MM.1S (cell line): ENCODE measurements around the gene LRRC15.

Source experiments
- DNase-seq: peaks from one replicate; pipeline ENCODE4 v3.0.0-alpha.2; 2015
- H2AFZ ChIP-seq: fragments of 300-600 bp; sonication (generic); 2 replicates; pipeline ENCODE4 v1.6.0; 2016; ENCODE audit warnings: antibody characterized with exemption, low read length
- H3F3A ChIP-seq: fragments of 300-600 bp; sonication (generic); 2 replicates; pipeline ENCODE4 v1.6.1; 2016; ENCODE audit warnings: mild to moderate bottlenecking, antibody characterized with exemption, low read length, moderate library complexity, mixed read lengths; ENCODE audit not compliant: insufficient read depth
- H3K27ac ChIP-seq: fragments of 300-600 bp; sonication (generic); 2 replicates; pipeline ENCODE4 v1.5.1; 2016; ENCODE audit warnings: mild to moderate bottlenecking, low read length
- H3K27me3 ChIP-seq: fragments of 300-600 bp; sonication (generic); replicated peaks from 2 replicates; pipeline ENCODE4 v1.6.0; 2016; ENCODE audit warnings: low read length; ENCODE audit not compliant: insufficient read depth
- H3K36me3 ChIP-seq: fragments of 300-600 bp; sonication (generic); replicated peaks from 2 replicates; pipeline ENCODE4 v1.6.1; 2016; ENCODE audit warnings: mild to moderate bottlenecking, low read length, mixed read lengths; ENCODE audit not compliant: insufficient read depth
- H3K4me1 ChIP-seq: fragments of 300-600 bp; sonication (generic); 2 replicates; pipeline ENCODE4 v1.6.1; 2016; ENCODE audit warnings: low read length, mixed read lengths
- H3K4me2 ChIP-seq: fragments of 300-600 bp; sonication (generic); 2 replicates; pipeline ENCODE4 v1.6.0; 2016; ENCODE audit warnings: low read depth, low read length
- H3K4me3 ChIP-seq: fragments of 300-600 bp; sonication (generic); 2 replicates; pipeline ENCODE4 v1.5.1; 2016; ENCODE audit warnings: low read length, mixed read lengths
- H3K79me2 ChIP-seq: fragments of 300-600 bp; sonication (generic); 2 replicates; pipeline ENCODE4 v1.6.1; 2016; ENCODE audit warnings: mixed run types, low read length, mixed read lengths
- H3K9ac ChIP-seq: fragments of 300-600 bp; sonication (generic); 2 replicates; pipeline ENCODE4 v1.6.1; 2016; ENCODE audit warnings: low read length, mixed read lengths
- H3K9me2 ChIP-seq: fragments of 300-600 bp; sonication (generic); replicated peaks from 2 replicates; pipeline ENCODE4 v1.6.1; 2016; ENCODE audit warnings: mild to moderate bottlenecking, low read length, mixed read lengths; ENCODE audit not compliant: insufficient read depth
- H3K9me3 ChIP-seq: fragments of 300-600 bp; sonication (generic); replicated peaks from 2 replicates; pipeline ENCODE4 v1.6.1; 2016; ENCODE audit warnings: mild to moderate bottlenecking, low read length, mixed read lengths; ENCODE audit not compliant: insufficient read depth
- H4K20me1 ChIP-seq: fragments of 300-600 bp; sonication (generic); 2 replicates; pipeline ENCODE4 v1.6.1; 2016; ENCODE audit warnings: mild to moderate bottlenecking, low read length, moderate library complexity, mixed read lengths; ENCODE audit not compliant: insufficient read depth
- EZH2 ChIP-seq: fragments of 300-600 bp; sonication (generic); optimal IDR thresholded peaks from 2 replicates; pipeline ENCODE3; 2017; ENCODE audit warnings: low read depth, mild to moderate bottlenecking, antibody characterized with exemption, low read length, mixed read lengths
- EZH2phosphoT487 ChIP-seq: fragments of 300-600 bp; sonication (generic); IDR thresholded peaks from 2 replicates; pipeline ENCODE4 v1.6.1; 2018; ENCODE audit warnings: antibody characterized with exemption, low read length
- TF ChIP-seq, protein P1 (sequence below): fragments of 300-600 bp; sonication (generic); IDR thresholded peaks from 2 replicates; pipeline ENCODE4 v1.5.1; 2016; ENCODE audit warnings: antibody characterized with exemption, low read length, mixed read lengths

The LRRC15 gene

DNA sequence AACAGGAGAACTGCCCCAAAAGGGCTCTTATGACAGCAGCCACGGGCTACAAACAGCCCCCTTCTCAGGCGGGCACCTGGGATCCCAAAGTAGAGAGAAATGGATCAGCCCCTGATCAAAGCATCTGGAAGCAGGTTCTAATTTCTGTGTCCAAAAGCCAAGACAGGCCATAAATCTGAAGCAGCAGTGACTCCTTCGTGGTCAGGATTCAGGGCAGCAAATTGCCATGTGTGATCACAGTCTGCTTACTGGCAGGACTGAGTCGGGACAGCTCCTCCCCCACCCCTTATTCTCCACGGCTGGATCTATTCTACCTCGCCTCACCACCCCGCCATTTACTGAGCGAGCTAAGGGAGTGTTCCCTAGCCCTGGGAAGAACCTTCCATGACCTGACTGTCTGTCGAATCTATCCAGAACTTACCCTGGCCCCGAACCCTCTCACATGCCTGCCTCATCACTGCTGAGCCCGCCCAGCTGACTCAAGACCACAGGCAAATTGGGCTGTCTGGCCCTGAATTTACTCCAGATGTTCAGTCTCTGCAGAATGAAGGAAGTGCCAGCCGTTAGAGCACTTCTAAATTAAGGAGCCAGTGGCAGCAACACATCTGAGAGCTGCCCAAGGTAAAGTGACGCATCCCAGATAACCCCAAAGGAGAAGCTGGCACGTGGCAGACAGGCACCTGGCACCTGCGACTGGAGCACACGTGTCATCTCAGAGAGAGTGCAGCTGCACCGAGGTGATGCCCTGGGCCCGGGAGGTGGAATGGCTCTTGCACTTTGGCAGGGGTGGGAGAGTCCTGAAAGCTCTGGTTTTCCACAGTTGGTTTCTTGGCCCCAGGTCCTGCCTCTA lies 1.3 kb downstream of the LRRC15 start:
- H3K9me2 ChIP-seq: no peaks in the 10 kb centered on the region
- H3K4me2 ChIP-seq: no peak overlapping the region
- TF ChIP-seq EZH2: no peak
- TF ChIP-seq, protein P1, sequence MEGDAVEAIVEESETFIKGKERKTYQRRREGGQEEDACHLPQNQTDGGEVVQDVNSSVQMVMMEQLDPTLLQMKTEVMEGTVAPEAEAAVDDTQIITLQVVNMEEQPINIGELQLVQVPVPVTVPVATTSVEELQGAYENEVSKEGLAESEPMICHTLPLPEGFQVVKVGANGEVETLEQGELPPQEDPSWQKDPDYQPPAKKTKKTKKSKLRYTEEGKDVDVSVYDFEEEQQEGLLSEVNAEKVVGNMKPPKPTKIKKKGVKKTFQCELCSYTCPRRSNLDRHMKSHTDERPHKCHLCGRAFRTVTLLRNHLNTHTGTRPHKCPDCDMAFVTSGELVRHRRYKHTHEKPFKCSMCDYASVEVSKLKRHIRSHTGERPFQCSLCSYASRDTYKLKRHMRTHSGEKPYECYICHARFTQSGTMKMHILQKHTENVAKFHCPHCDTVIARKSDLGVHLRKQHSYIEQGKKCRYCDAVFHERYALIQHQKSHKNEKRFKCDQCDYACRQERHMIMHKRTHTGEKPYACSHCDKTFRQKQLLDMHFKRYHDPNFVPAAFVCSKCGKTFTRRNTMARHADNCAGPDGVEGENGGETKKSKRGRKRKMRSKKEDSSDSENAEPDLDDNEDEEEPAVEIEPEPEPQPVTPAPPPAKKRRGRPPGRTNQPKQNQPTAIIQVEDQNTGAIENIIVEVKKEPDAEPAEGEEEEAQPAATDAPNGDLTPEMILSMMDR: no peak
- TF ChIP-seq EZH2phosphoT487: no peak
- no peaks in the 10 kb centered on the region for H3K9me3 ChIP-seq
- no peaks in the 10 kb centered on the region for H3F3A ChIP-seq
- DNase-seq: no peak
- no peaks in the 10 kb centered on the region for H3K36me3 ChIP-seq
- no peak overlapping the region for H3K4me3 ChIP-seq
- H4K20me1 ChIP-seq: no peaks in the 10 kb centered on the region
- H3K9ac ChIP-seq: no peak overlapping the region
- H3K4me1 ChIP-seq: no peaks in the 10 kb centered on the region
- peaks cover 28% of the 10 kb centered on the region for H3K27me3 ChIP-seq
- H3K79me2 ChIP-seq: no peaks in the 10 kb centered on the region
- no peak overlapping the region for H2AFZ ChIP-seq
- no peak overlapping the region for H3K27ac ChIP-seq

DNA sequence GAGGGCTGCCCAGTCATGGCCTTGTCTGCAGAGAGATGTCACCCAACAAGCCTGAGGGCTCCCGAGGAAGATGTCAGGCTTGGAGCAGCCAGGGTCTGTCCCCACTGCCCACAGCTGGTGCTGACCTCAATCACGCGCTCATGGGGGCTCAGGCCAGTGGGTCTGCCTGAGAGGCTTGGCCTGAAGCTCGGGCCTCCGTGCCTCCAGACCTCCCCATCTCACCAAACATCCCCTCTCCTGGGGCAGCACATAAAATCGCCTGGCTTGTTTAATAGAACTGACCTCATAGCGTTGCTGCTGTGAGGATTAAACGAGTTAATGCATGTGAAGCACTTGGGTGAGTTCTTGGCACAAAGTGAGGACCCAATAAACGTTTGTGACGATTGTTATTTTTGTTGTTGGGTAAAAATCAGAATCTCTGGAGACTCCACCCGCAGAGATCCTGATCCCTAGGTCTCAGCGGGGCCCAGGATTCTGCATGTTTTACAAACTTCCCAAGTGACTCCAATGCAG lies 3.5 kb downstream of the LRRC15 start:
- H4K20me1 ChIP-seq: no peaks in the 10 kb centered on the region
- H3K27ac ChIP-seq: no peak overlapping the region
- H3K27me3 ChIP-seq: peaks cover 30% of the 10 kb centered on the region
- no peak overlapping the region for H3K4me2 ChIP-seq
- no peaks in the 10 kb centered on the region for H3K9me3 ChIP-seq
- no peaks in the 10 kb centered on the region for H3K4me1 ChIP-seq
- H3K4me3 ChIP-seq: no peak overlapping the region
- no peak for DNase-seq
- no peaks in the 10 kb centered on the region for H3K9me2 ChIP-seq
- H3K36me3 ChIP-seq: no peaks in the 10 kb centered on the region
- no peak for TF ChIP-seq EZH2
- TF ChIP-seq EZH2phosphoT487: no peak
- TF ChIP-seq, protein P1: no peak
- no peaks in the 10 kb centered on the region for H3K79me2 ChIP-seq
- H2AFZ ChIP-seq: no peak overlapping the region
- H3K9ac ChIP-seq: no peak overlapping the region
- H3F3A ChIP-seq: no peaks in the 10 kb centered on the region

DNA sequence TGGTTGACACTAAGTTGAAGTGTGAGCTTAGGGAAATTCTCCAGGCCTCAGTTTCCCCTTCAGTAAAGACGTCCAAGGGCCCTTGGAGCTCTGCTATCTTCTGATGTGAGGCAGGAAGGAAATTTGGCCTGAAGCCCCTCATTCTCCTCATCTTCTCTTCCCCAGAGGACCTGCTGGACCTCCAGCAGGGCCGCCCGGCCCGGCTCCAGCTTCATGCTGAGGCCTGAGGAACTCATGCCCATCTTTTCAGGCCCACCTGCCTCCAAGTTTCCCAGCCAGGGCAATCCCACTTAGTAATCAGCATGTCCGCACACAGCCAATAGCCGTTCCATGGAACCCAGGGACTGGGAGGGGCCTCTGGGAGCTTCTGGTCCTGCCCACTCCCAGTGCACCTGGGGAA lies 4.0 kb downstream of the LRRC15 start:
- H3K9ac ChIP-seq: no peak overlapping the region
- no peaks in the 10 kb centered on the region for H3K79me2 ChIP-seq
- H3K27ac ChIP-seq: no peak overlapping the region
- H3K36me3 ChIP-seq: no peaks in the 10 kb centered on the region
- no peak overlapping the region for H3K4me3 ChIP-seq
- H3K9me2 ChIP-seq: no peaks in the 10 kb centered on the region
- no peaks in the 10 kb centered on the region for H3K9me3 ChIP-seq
- peaks cover 28% of the 10 kb centered on the region for H3K27me3 ChIP-seq
- H3K4me2 ChIP-seq: no peak overlapping the region
- H2AFZ ChIP-seq: no peak overlapping the region
- no peaks in the 10 kb centered on the region for H3F3A ChIP-seq
- no peaks in the 10 kb centered on the region for H4K20me1 ChIP-seq
- TF ChIP-seq EZH2phosphoT487: no peak
- TF ChIP-seq, protein P1: no peak
- TF ChIP-seq EZH2: no peak
- no peak for DNase-seq
- no peaks in the 10 kb centered on the region for H3K4me1 ChIP-seq
